Measurements from ENCODE around the gene KCNK13.
"Not testable (repeated sequence)": the region's sequence is repeated elsewhere in the genome, so short reads cannot be mapped to it uniquely, and the experiment has no call there.

Gene KCNK13

GRCh38 chr14:90061685-90062126 is at the start of gene KCNK13:
TSS of gene KCNK13 (plus strand) at chr14:90061994. CDS start at chr14:90062206, 212 bp downstream.
- no peak for DNase-seq (ENCODE audit: low read depth, low spot score)

- DNase-seq (ENCODE audit: low read depth, low spot score): no peak
Measured at GRCh38 chr14:90017371-90017770, 44.4 kb upstream of the KCNK13 start.

GRCh38 chr14:90019824-90020523 is 41.8 kb upstream of the KCNK13 start:
- DNase-seq (ENCODE audit: low read depth, low spot score): no peak

- DNase-seq (ENCODE audit: low read depth, low spot score): no peak
Measured at GRCh38 chr14:90023176-90023896, 38.5 kb upstream of the KCNK13 start.

GRCh38 chr14:90024910-90025309 is 36.9 kb upstream of the KCNK13 start:
- DNase-seq (ENCODE audit: low read depth, low spot score): no peak

- DNase-seq (ENCODE audit: low read depth, low spot score): not testable (repeated sequence)
Measured at GRCh38 chr14:90026608-90027007, 35.2 kb upstream of the KCNK13 start.

- DNase-seq (ENCODE audit: low read depth, low spot score): no peak
Measured at GRCh38 chr14:90027842-90028241, 34.0 kb upstream of the KCNK13 start.

- no peak for DNase-seq (ENCODE audit: low read depth, low spot score)
Measured at GRCh38 chr14:90034156-90034555, 27.6 kb upstream of the KCNK13 start.

GRCh38 chr14:90034835-90035525 is 26.8 kb upstream of the KCNK13 start:
- no peak for DNase-seq (ENCODE audit: low read depth, low spot score)

GRCh38 chr14:90039253-90040010 is 22.4 kb upstream of the KCNK13 start:
- no peak for DNase-seq (ENCODE audit: low read depth, low spot score)

GRCh38 chr14:90040411-90040810 is 21.4 kb upstream of the KCNK13 start:
- DNase-seq (ENCODE audit: low read depth, low spot score): no peak

GRCh38 chr14:90042496-90043252 is 19.1 kb upstream of the KCNK13 start:
- DNase-seq (ENCODE audit: low read depth, low spot score): no peak

GRCh38 chr14:90045616-90046015 is 16.2 kb upstream of the KCNK13 start:
- no peak for DNase-seq (ENCODE audit: low read depth, low spot score)

GRCh38 chr14:90049390-90049789 is 12.4 kb upstream of the KCNK13 start:
- DNase-seq (ENCODE audit: low read depth, low spot score): no peak

GRCh38 chr14:90050271-90050670 is 11.5 kb upstream of the KCNK13 start:
- DNase-seq (ENCODE audit: low read depth, low spot score): no peak

GRCh38 chr14:90053044-90053443 is 8.8 kb upstream of the KCNK13 start:
- DNase-seq (ENCODE audit: low read depth, low spot score): no peak

GRCh38 chr14:90054803-90055202 is 7.0 kb upstream of the KCNK13 start:
- DNase-seq (ENCODE audit: low read depth, low spot score): no peak

- no peak for DNase-seq (ENCODE audit: low read depth, low spot score)
Measured at GRCh38 chr14:90056826-90057225, 5.0 kb upstream of the KCNK13 start.

GRCh38 chr14:90058876-90059458 is 2.8 kb upstream of the KCNK13 start:
- no peak for DNase-seq (ENCODE audit: low read depth, low spot score)

- DNase-seq (ENCODE audit: low read depth, low spot score): no peak
Measured at GRCh38 chr14:90060312-90060964, 1.4 kb upstream of the KCNK13 start.
